ENCODE results near the gene STK16.

DNA sequence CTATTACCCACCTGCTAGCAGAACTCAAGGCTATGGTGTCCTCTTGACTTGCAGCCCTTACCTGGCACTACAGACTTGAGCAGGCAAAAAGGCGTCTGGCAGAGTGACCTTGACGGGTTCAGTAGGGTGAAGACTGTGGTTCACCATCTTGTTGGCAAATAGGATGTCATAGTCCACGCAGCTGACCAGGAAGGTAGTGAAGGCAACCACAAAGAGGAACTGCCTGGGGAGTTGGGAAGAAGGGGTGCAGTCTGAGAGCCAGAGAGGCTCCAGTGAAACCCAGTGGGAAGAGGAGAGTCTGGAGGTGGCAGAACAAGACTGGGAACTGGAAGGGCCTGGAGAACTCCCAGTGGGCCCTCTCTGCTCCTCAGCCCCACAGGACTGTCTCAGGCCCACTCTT lies 19.9 kb upstream of the STK16 start:
- TF ChIP-seq POLR2A (IDR thresholded peaks at IDR 0.05; ENCODE audit: insufficient read depth in 1 of 2, low read depth in 2 of 2, low read length in 2 of 2) (no peak), HDAC6 (IDR thresholded peaks at IDR 0.05; ENCODE audit: low read depth, low read length) (no peak), CHD2 (IDR thresholded peaks at IDR 0.05; ENCODE audit: low read depth, low read length) (no peak), MXI1 (IDR thresholded peaks at IDR 0.05; ENCODE audit: borderline replicate concordance, low read depth, low read length) (no peak)
- TF ChIP-seq, protein P1, sequence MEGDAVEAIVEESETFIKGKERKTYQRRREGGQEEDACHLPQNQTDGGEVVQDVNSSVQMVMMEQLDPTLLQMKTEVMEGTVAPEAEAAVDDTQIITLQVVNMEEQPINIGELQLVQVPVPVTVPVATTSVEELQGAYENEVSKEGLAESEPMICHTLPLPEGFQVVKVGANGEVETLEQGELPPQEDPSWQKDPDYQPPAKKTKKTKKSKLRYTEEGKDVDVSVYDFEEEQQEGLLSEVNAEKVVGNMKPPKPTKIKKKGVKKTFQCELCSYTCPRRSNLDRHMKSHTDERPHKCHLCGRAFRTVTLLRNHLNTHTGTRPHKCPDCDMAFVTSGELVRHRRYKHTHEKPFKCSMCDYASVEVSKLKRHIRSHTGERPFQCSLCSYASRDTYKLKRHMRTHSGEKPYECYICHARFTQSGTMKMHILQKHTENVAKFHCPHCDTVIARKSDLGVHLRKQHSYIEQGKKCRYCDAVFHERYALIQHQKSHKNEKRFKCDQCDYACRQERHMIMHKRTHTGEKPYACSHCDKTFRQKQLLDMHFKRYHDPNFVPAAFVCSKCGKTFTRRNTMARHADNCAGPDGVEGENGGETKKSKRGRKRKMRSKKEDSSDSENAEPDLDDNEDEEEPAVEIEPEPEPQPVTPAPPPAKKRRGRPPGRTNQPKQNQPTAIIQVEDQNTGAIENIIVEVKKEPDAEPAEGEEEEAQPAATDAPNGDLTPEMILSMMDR (CRISPR knock-in tag; IDR thresholded peaks at IDR 0.05), result no peak
